ENCODE measurements around the gene FOXJ3.
"Not testable (repeated sequence)": the region's sequence is repeated elsewhere in the genome, so short reads cannot be mapped to it uniquely, and the experiment has no call there.

FOXJ3 gene

GRCh38 chr1:42239555-42239954, 95.5 kb downstream of the FOXJ3 start:
- FAIRE-seq = no peak

DNA sequence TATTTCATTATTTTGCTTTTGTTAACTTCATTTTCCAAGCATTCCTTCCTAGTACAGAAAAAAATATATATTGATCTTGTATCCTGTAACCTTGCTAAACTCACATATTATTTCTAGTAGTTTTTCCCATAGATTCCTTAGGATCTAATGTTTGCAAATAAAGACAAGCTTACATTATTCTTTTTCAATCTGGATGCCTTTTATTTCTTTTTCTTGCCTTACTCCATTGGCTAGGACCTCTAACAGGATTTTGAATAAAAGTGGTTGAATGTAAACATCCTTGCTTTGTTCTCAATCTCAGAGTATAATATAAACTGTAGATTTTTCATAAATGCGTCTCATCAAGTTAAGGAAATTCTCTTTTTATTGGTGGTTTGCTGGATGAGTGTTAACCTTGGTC, 96.0 kb downstream of the FOXJ3 start:
- FAIRE-seq = no peak

DNA sequence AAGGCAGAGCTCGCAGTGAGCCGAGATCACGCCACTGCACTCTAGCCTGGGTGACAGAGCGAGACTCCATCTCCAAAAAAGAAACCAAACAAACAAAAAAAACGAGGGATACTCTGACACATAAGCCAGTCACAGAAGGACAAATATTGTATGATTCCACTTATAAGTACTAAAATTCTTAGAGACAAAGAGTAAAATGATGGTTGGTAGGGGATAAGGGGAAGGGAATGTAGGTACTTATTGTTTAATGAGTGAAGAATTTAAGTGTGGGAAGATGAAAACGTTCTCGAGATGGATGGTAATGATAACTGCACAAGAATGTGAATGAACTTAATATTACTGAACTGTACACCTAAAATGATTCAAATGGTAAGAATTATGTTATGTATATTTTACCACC, 103.8 kb downstream of the FOXJ3 start:
- no peak for FAIRE-seq

- no peak for FAIRE-seq
These were observed 106.1 kb downstream of the FOXJ3 start for GRCh38 chr1:42228938-42229337.

- no peak for FAIRE-seq
These were observed 112.0 kb downstream of the FOXJ3 start for GRCh38 chr1:42223036-42223435.

- no peak for FAIRE-seq
These were observed 113.0 kb downstream of the FOXJ3 start for GRCh38 chr1:42221952-42222606.

- no peak for FAIRE-seq
These were observed 113.6 kb downstream of the FOXJ3 start for GRCh38 chr1:42221456-42221855.

GRCh38 chr1:42219627-42220026, 115.4 kb downstream of the FOXJ3 start:
- no peak for FAIRE-seq

DNA sequence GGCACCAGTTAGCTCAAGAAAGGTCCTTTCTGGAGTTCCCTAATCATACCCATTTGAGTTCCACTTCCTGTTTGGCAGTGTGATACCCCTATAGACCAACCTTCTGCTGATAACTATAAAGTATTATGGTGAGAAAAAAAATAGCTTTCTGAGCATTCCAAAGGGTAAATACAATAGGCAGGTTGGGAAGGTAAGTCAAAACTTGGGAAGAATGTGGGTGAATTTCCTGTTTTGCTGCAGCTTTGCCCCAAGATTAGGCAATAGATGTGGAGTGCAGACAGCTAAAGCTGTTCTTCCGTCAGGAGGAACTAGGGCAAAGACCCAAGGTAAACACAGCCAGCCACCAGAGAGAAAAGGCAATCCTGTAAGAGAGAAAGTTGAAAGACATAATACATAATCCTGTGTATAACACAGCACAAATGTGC, 120.6 kb downstream of the FOXJ3 start:
- FAIRE-seq = no peak

- no peak for FAIRE-seq
These were observed 123.8 kb downstream of the FOXJ3 start for GRCh38 chr1:42211224-42211623.

DNA sequence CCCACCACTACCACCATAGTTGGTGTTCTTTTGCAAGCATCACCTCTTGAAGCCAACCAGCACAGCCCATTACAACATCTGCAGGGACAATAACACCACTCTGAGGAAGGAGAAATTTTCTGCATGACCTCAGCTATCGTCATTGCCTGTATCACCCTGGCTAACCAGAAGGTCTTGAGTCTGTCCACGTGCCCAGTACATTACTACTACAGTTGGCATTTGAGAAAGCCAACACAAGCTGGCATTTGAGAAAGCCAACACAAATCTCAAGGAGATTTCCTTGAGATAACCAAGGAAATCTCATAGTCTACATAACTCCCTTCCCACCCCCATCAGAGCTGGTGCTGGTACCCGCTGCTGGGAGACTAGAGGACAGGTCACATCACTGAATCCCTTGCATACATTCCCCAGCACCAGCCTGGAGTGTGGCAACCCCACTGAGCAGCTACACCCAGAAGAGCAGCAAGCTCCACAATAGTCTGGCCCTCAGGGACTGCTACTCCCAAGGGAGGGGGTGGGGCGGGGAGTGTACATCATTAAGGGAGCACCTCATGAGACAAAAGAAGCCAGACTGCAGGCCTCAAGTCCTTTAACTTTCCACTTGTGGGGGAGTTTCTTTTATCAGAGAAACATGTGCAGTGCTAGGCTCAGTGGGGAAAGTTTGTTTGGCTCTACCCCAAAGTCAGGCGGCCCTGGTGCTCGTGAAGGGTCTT, 124.5 kb downstream of the FOXJ3 start:
- FAIRE-seq = no peak

- FAIRE-seq = no peak
These were observed 125.3 kb downstream of the FOXJ3 start for GRCh38 chr1:42209526-42210251.

GRCh38 chr1:42206930-42207329, 128.1 kb downstream of the FOXJ3 start:
- FAIRE-seq = not testable (repeated sequence)

- FAIRE-seq = no peak
These were observed 128.9 kb downstream of the FOXJ3 start for GRCh38 chr1:42206164-42206563.

DNA sequence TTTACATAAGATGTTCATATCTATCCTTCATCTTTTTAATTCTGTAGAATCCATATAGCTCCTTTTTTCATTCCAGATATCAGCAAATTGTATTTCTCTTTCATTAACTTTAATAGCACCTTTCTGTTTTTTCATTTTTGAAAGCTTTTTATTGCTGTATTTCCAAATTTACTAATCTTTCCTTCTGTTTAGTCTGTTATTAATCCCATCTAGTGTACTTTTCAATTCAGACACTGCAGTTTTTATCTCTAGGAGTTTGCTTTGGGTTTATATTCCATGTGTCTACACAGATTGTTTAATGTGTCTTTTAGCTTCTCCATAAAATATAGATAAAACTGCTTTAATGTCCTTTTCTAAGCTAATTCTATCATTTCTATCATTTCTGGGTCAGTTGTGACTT, 133.0 kb downstream of the FOXJ3 start:
- FAIRE-seq = no peak

- FAIRE-seq = no peak
These were observed 136.8 kb downstream of the FOXJ3 start for GRCh38 chr1:42198251-42198650.

- FAIRE-seq = no peak
These were observed 139.2 kb downstream of the FOXJ3 start for GRCh38 chr1:42195841-42196240.

DNA sequence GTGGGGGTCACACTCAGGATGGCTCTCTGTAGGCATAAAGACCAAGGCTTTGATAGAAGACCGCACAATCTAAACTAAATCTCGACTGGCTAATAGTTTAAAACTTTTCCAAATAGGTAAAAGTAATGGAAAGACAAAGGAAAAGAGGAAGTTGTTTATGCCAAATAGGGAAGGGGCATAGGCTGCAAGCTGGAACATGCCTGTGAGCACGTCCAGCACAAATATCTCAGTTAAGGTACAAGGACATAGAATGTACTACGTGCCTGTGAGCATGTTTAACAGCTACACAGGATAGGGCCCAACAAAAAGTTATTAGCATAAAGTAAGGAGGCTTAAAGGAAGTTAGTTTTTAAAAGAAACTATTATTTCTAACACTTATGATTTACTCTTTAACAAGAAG, 142.9 kb downstream of the FOXJ3 start:
- FAIRE-seq = no peak

- FAIRE-seq = no peak
These were observed 143.7 kb downstream of the FOXJ3 start for GRCh38 chr1:42191319-42191718.

DNA sequence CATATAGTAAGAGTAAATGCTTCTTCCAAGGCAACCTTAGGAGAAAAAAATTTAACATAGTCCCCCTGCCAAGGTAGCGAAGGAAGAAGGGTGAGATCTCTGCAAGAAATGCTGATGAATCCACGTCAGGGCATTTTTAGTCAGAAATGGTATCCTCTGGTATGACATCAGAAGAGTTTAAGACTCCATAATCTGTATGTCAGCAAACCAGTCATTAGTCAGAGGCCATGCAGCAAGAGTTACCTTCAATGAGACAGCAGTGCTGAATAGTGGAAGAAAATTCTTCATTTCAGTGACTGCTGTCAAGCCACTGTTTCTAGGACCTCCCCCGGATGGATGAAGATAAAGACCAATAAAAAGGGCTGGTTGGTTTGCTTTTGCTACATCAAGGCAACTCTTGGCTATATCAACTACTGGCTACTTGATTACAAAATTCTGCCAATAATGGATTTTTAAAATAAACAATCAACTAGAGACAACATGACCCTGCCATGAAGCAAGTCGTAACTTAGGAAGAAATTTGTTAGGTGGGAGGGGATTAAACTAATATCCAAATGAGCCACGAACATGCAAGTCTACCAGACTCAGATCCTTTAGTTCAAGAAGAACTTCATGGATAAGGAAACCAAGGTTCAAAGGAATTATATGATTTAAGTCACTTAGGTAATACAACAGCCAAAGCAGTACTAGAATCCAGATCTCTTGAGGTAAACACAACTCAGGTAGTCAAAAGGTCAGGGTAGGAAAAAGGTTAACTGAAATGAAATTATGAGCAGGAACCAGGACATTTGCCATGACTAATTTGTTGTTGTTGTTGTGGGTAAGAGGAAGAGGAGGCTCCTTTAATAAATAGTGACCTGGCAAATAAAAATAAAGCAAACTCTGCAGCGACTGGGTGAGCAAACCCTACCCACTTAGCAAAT, 144.8 kb downstream of the FOXJ3 start:
- no peak for FAIRE-seq

DNA sequence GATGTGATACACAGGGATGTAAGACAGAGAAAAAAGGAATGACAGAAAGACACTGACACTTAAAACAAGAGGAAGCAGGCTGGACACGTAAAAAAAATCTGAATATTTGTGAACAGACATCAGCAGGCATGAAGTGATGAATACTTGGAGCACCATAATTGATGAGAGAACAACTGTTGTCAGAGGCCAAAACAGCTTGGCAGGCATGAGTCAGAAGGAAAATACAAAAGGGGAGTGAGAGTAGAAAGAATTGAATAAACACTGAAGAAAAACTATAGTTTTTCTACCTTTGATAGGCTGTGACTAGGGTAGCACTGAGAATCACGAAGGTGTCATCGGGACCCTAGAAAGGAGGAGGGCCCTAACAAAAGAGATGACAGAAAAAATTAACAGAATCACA, 148.9 kb downstream of the FOXJ3 start:
- FAIRE-seq = no peak

DNA sequence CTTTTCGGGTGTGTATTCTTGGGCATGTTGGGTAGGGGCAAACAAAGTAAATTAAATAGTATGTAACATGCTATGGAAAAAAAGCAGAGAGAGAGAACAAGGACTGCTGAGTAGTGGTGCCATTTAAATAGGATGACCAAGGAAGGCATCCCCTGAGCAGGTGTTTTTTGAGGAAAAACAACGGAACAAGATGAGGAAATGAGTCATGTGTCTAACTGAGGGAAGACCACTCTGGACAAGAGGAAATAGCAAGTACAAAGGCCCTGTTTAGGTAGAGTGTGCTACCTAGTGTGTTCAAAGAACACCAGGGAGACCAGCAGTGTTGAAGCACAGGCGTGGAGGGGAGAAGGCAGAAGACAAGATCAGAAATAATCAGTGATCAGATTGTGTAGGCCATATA, 150.4 kb downstream of the FOXJ3 start:
- FAIRE-seq = no peak

DNA sequence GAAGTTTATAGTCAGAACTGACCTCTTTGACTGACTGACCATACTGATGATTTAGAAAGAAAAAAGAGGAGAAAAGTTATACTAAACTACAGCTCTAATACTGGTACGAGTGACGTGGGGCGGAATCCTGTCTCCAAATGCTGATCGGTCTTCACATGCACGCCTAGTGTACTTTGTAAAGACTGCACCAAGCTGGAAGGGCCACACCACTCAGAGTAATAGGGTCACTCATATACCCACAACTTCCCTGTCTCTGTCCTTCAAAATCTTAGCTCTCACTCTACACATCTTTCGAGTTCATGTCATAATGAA, 151.1 kb downstream of the FOXJ3 start:
- FAIRE-seq = no peak
